Activated CD4-positive, alpha-beta T cell treated with anti-CD3 and anti-CD28 coated beads, Interleukin-2, amount 10 ng/mL, durations not matched to agents 7 days and 5 days (primary cell): ENCODE results near the gene SKA1. TPM values are rescaled to one million over a fixed set of nuclear protein-coding genes. Genes with fewer than 3 reads are reported as not detected.

Experiments used
- total RNA-seq, 2 experiments: library from RNA; stranded (reverse); gene quantifications; one replicate each; pipeline ENCODE4 v1.2.3, GENCODE V29; 2021

Gene SKA1
- total RNA-seq, 2 experiments from 2014 or later: 44.1 to 51.4 TPM

Other genes starting within 250 kb of the SKA1 start
- gene MYO5B, start 179.9 kb upstream of the SKA1 start, total RNA-seq: under 1 TPM in 1 of 2 experiments, not detected in 1; 0.12 TPM
- gene CFAP53, start 108.6 kb upstream of the SKA1 start, total RNA-seq: under 1 TPM; 0.50 to 0.56 TPM
- gene MBD1, start 93.5 kb upstream of the SKA1 start, total RNA-seq: 10 to 100 TPM; 91.6 to 96.2 TPM
- 100 to 1,000 TPM; 125 to 139 TPM for gene CXXC1, start 87.4 kb upstream of the SKA1 start, total RNA-seq
- not detected for gene MAPK4, start 185.0 kb downstream of the SKA1 start, total RNA-seq